WTC11 (cell line): ENCODE measurements around the gene SORCS1.

Source experiments
- ATF2 ChIP-seq: sonication (generic); formaldehyde crosslinking; IDR thresholded peaks from 2 replicates; pipeline ENCODE4 v1.8.1; 2022; ENCODE audit warnings: low read depth, missing genetic modification reagents, borderline replicate concordance
- ATF6 ChIP-seq: sonication (generic); formaldehyde crosslinking; IDR thresholded peaks from 2 replicates; pipeline ENCODE4 v1.8.1; 2023; ENCODE audit warnings: mild to moderate bottlenecking, missing genetic modification reagents
- TF ChIP-seq, protein P1 (sequence below): sonication (generic); formaldehyde crosslinking; IDR thresholded peaks from 2 replicates; pipeline ENCODE4 v1.8.1; 2022; ENCODE audit warnings: low read depth, mild to moderate bottlenecking, moderate library complexity, missing genetic modification reagents, borderline replicate concordance
- TF ChIP-seq, protein P2 (sequence below): fragments of 200-600 bp; IDR thresholded peaks from 2 replicates; pipeline ENCODE4 v1.8.0; 2022; ENCODE audit warnings: antibody characterized with exemption
- TF ChIP-seq, protein P3 (sequence below): sonication (generic); formaldehyde crosslinking; IDR thresholded peaks from 2 replicates; pipeline ENCODE4 v1.8.1; 2023; ENCODE audit warnings: mild to moderate bottlenecking, missing genetic modification reagents

DNA sequence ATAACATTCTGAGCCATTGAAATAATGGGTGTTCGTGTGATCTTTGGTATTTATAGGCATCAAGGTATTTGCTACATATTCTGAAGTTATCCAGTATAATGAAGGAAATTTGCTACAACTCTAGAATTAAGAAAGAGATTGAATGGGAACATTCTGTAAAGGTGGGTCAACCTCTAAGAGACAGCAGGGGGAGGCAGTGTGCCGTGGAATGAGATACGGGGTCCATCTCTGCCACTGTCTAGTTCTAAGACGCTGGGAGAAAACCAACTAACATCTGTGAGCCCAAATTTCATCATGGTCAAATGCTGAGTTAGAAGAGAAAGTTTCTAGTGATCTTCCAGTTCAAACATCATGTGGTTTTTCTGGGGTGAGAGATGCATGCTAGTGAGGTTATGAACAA lies 368.9 kb downstream of the SORCS1 start:
- TF ChIP-seq, protein P1, sequence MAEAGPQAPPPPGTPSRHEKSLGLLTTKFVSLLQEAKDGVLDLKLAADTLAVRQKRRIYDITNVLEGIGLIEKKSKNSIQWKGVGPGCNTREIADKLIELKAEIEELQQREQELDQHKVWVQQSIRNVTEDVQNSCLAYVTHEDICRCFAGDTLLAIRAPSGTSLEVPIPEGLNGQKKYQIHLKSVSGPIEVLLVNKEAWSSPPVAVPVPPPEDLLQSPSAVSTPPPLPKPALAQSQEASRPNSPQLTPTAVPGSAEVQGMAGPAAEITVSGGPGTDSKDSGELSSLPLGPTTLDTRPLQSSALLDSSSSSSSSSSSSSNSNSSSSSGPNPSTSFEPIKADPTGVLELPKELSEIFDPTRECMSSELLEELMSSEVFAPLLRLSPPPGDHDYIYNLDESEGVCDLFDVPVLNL = no peak
- TF ChIP-seq, protein P2, sequence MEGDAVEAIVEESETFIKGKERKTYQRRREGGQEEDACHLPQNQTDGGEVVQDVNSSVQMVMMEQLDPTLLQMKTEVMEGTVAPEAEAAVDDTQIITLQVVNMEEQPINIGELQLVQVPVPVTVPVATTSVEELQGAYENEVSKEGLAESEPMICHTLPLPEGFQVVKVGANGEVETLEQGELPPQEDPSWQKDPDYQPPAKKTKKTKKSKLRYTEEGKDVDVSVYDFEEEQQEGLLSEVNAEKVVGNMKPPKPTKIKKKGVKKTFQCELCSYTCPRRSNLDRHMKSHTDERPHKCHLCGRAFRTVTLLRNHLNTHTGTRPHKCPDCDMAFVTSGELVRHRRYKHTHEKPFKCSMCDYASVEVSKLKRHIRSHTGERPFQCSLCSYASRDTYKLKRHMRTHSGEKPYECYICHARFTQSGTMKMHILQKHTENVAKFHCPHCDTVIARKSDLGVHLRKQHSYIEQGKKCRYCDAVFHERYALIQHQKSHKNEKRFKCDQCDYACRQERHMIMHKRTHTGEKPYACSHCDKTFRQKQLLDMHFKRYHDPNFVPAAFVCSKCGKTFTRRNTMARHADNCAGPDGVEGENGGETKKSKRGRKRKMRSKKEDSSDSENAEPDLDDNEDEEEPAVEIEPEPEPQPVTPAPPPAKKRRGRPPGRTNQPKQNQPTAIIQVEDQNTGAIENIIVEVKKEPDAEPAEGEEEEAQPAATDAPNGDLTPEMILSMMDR = peak; percentile 53
- TF ChIP-seq ATF6 (CRISPR knock-in tag) (no peak), ATF2 (CRISPR knock-in tag) (no peak)
- TF ChIP-seq, protein P3, sequence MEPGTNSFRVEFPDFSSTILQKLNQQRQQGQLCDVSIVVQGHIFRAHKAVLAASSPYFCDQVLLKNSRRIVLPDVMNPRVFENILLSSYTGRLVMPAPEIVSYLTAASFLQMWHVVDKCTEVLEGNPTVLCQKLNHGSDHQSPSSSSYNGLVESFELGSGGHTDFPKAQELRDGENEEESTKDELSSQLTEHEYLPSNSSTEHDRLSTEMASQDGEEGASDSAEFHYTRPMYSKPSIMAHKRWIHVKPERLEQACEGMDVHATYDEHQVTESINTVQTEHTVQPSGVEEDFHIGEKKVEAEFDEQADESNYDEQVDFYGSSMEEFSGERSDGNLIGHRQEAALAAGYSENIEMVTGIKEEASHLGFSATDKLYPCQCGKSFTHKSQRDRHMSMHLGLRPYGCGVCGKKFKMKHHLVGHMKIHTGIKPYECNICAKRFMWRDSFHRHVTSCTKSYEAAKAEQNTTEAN = no peak
